Suprapubic skin (tissue), 4 donors: ENCODE measurements around the gene SPEM3. TPM values are rescaled to one million over a fixed set of nuclear protein-coding genes. Genes with fewer than 3 reads are reported as not detected.
A peak's percentile ranks its signal among the peaks of the same experiment; 100 is the strongest.

Source experiments
- DNase-seq, 2 donors: peaks; one replicate each; pipeline ENCODE4 v3.0.0-alpha.2; 2019; ENCODE audit warnings: low spot score in 2 of 2
- H3K27ac ChIP-seq: fragments of 200-600 bp; sonication (generic); one replicate; pipeline ENCODE4 v1.5.1; 2019
- H3K27me3 ChIP-seq: fragments of 200-600 bp; sonication (generic); one replicate; pipeline ENCODE4 v1.5.1; 2019
- H3K36me3 ChIP-seq: fragments of 200-600 bp; sonication (generic); one replicate; pipeline ENCODE4 v1.5.1; 2019
- H3K4me1 ChIP-seq: fragments of 200-600 bp; sonication (generic); one replicate; pipeline ENCODE4 v1.5.1; 2019
- H3K4me3 ChIP-seq: fragments of 200-600 bp; sonication (generic); one replicate; pipeline ENCODE4 v1.5.1; 2019; ENCODE audit warnings: mild to moderate bottlenecking
- H3K9me3 ChIP-seq: fragments of 200-600 bp; sonication (generic); one replicate; pipeline ENCODE4 v1.5.1; 2019
- CTCF ChIP-seq, 2 donors: fragments of 200-600 bp in 1 of 2; fragments of 450-650 bp in 1 of 2; sonication (generic) in 1 of 2; IDR thresholded peaks; one replicate each; pipeline ENCODE4 v1.5.1; 2016 to 2019; ENCODE audit warnings: antibody characterized with exemption in 2 of 2, mild to moderate bottlenecking in 1 of 2, moderate library complexity in 1 of 2
- EP300 ChIP-seq: sonication (generic); formaldehyde crosslinking; IDR thresholded peaks from one replicate; pipeline ENCODE4 v1.6.1; 2017; ENCODE audit warnings: antibody characterized with exemption
- POLR2A ChIP-seq, 2 donors: fragments of 450-650 bp; IDR thresholded peaks; one replicate each; pipeline ENCODE4 v1.6.1; 2017; ENCODE audit warnings: antibody characterized with exemption in 2 of 2, mild to moderate bottlenecking in 2 of 2, moderate library complexity in 2 of 2
- POLR2AphosphoS5 ChIP-seq, 3 donors: sonication (generic); formaldehyde crosslinking; IDR thresholded peaks; one replicate each; pipeline ENCODE4 v1.6.1; 2017; ENCODE audit warnings: antibody characterized with exemption in 3 of 3
- WGBS: methylation state at CpG from one replicate; pipeline ENCODE4 v1.1.5; 2018; 5-methylcytosine and 5-hydroxymethylcytosine counted together
- total RNA-seq, 4 donors: library from RNA; depleted of rRNA; stranded (reverse); fragments of >200 nt; gene quantifications; one replicate each; pipeline ENCODE4 v1.1.0, GENCODE V29; 2016

Gene SPEM3
- total RNA-seq, 4 donors from 2014 or later: not detected

GRCh38 chr17:7389924-7390910 lies 38.4 kb upstream of the SPEM3 start:
- Histone ChIP-seq H3K36me3 (peaks cover 48% of the 10 kb centered on the region), H3K27ac (no peak overlapping the region), H3K4me3 (no peak overlapping the region), H3K9me3 (no peaks in the 10 kb centered on the region), H3K27me3 (no peaks in the 10 kb centered on the region), H3K4me1 (peaks cover 18% of the 10 kb centered on the region)
- no peak for TF ChIP-seq POLR2A (IDR thresholded peaks at IDR 0.05)
- no peak for TF ChIP-seq POLR2AphosphoS5 (IDR thresholded peaks at IDR 0.05)
- no peak for TF ChIP-seq EP300
- no peak for TF ChIP-seq CTCF (IDR thresholded peaks at IDR 0.05)
- no peak for DNase-seq
- 98% methylated on average over 13 of the region's 19 CpGs for WGBS

- H3K27ac ChIP-seq: no peak overlapping the region
These were observed 37.4 kb upstream of the SPEM3 start for GRCh38 chr17:7391307-7391706.

GRCh38 chr17:7392696-7393612 lies 35.7 kb upstream of the SPEM3 start:
- Histone ChIP-seq H3K27ac (no peak overlapping the region), H3K27me3 (no peaks in the 10 kb centered on the region), H3K4me1 (peaks cover 20% of the 10 kb centered on the region), H3K4me3 (peak overlapping the region; percentile 75), H3K36me3 (peaks cover 32% of the 10 kb centered on the region), H3K9me3 (no peaks in the 10 kb centered on the region)
- 79% methylated on average over 25 of the region's 42 CpGs for WGBS
- TF ChIP-seq CTCF (IDR thresholded peaks at IDR 0.05) (no peak), POLR2AphosphoS5 (IDR thresholded peaks at IDR 0.05) (no peak), EP300 (no peak), POLR2A (IDR thresholded peaks at IDR 0.05) (no peak)
- no peak for DNase-seq

More at GRCh38 chr17:7391307-7391706, 37.4 kb upstream of the SPEM3 start:
- DNase-seq: no peak
- H3K4me1 ChIP-seq: peaks cover 20% of the 10 kb centered on the region
- no peak for TF ChIP-seq POLR2AphosphoS5 (IDR thresholded peaks at IDR 0.05)
- H3K36me3 ChIP-seq: peaks cover 44% of the 10 kb centered on the region
- no peak overlapping the region for H3K4me3 ChIP-seq
- no peaks in the 10 kb centered on the region for H3K9me3 ChIP-seq
- no peaks in the 10 kb centered on the region for H3K27me3 ChIP-seq
- WGBS: 68% methylated on average over 2 of the region's 2 CpGs

- peak overlapping the region; percentile 80 for H3K27ac ChIP-seq
- peak overlapping the region; percentile 75 for H3K4me3 ChIP-seq
- TF ChIP-seq POLR2A (IDR thresholded peaks at IDR 0.05) (no peak), EP300 (no peak), CTCF (IDR thresholded peaks at IDR 0.05) (no peak), POLR2AphosphoS5 (IDR thresholded peaks at IDR 0.05) (no peak)
- no peaks in the 10 kb centered on the region for H3K27me3 ChIP-seq
- peaks cover 20% of the 10 kb centered on the region for H3K4me1 ChIP-seq
- peaks cover 23% of the 10 kb centered on the region for H3K36me3 ChIP-seq
- no peak for DNase-seq
- H3K9me3 ChIP-seq: no peaks in the 10 kb centered on the region
- 4% methylated on average over 36 of the region's 48 CpGs for WGBS
These were observed 34.8 kb upstream of the SPEM3 start for GRCh38 chr17:7393613-7394451.
